H9 (cell line): ENCODE results near the gene LIN28B. TPM values are rescaled to one million over a fixed set of nuclear protein-coding genes. Genes with fewer than 3 reads are reported as not detected.

Experiments used
- DNase-seq: peaks from one replicate; pipeline ENCODE4 v3.0.0-alpha.2; 2017
- H2AFZ ChIP-seq: one replicate; pipeline ENCODE4 v1.6.1; 2013; ENCODE audit warnings: mild to moderate bottlenecking, low read length, control low read depth, moderate library complexity
- H2AK5ac ChIP-seq: 2 replicates; pipeline ENCODE4 v1.6.1; 2013; ENCODE audit warnings: low read length, control low read depth, mixed read lengths; ENCODE audit not compliant: insufficient read length
- H2BK120ac ChIP-seq: one replicate; pipeline ENCODE4 v1.6.1; 2013; ENCODE audit warnings: low read depth, mild to moderate bottlenecking, low read length, control low read depth, inconsistent platforms; ENCODE audit not compliant: poor library complexity, severe bottlenecking
- H2BK12ac ChIP-seq: 2 replicates; pipeline ENCODE4 v1.6.1; 2013; ENCODE audit warnings: low read length, control low read depth, mixed read lengths, low read depth; ENCODE audit not compliant: insufficient read length
- H2BK15ac ChIP-seq: 2 replicates; pipeline ENCODE4 v1.6.1; 2013; ENCODE audit warnings: low read depth, low read length, control low read depth
- H2BK20ac ChIP-seq: one replicate; pipeline ENCODE4 v1.6.1; 2013; ENCODE audit warnings: low read depth, mild to moderate bottlenecking, low read length, control low read depth, inconsistent platforms; ENCODE audit not compliant: poor library complexity, severe bottlenecking
- H2BK5ac ChIP-seq: 2 replicates; pipeline ENCODE4 v1.6.1; 2013; ENCODE audit warnings: low read length, control low read depth, mixed read lengths; ENCODE audit not compliant: insufficient read length
- H3K14ac ChIP-seq: 2 replicates; pipeline ENCODE4 v1.6.1; 2013; ENCODE audit warnings: low read length, control low read depth; ENCODE audit not compliant: insufficient read depth
- H3K18ac ChIP-seq: 2 replicates; pipeline ENCODE4 v1.6.1; 2013; ENCODE audit warnings: low read depth, mild to moderate bottlenecking, mixed read lengths, low read length, control low read depth; ENCODE audit not compliant: insufficient read length
- H3K23ac ChIP-seq: 2 replicates; pipeline ENCODE4 v1.6.1; 2013; ENCODE audit warnings: low read length, control low read depth, mixed read lengths, low read depth; ENCODE audit not compliant: insufficient read length
- H3K23me2 ChIP-seq: 2 replicates; pipeline ENCODE4 v1.6.1; 2013; ENCODE audit warnings: low read depth, mild to moderate bottlenecking, mixed read lengths, low read length, control low read depth; ENCODE audit not compliant: insufficient read length, poor library complexity, severe bottlenecking
- H3K27ac ChIP-seq: 2 replicates; pipeline ENCODE4 v1.5.1; 2013; ENCODE audit warnings: low read length, control low read depth, mixed read lengths, low read depth; ENCODE audit not compliant: insufficient read length
- H3K27me3 ChIP-seq: 2 replicates; pipeline ENCODE4 v1.6.1; 2013; ENCODE audit warnings: low read length, control low read depth, inconsistent platforms; ENCODE audit not compliant: insufficient read depth
- H3K4ac ChIP-seq: 2 replicates; pipeline ENCODE4 v1.6.1; 2013; ENCODE audit warnings: low read depth, mild to moderate bottlenecking, control low read depth, inconsistent platforms, low read length, moderate library complexity
- H3K4me1 ChIP-seq: 2 replicates; pipeline ENCODE4 v1.6.1; 2013; ENCODE audit warnings: low read length, control low read depth, inconsistent platforms; ENCODE audit not compliant: insufficient read depth
- H3K4me2 ChIP-seq: 2 replicates; pipeline ENCODE4 v1.6.1; 2013; ENCODE audit warnings: low read length, control low read depth, mixed read lengths; ENCODE audit not compliant: insufficient read length, insufficient read depth
- H3K56ac ChIP-seq: 2 replicates; pipeline ENCODE4 v1.6.1; 2013; ENCODE audit warnings: low read depth, mild to moderate bottlenecking, mixed read lengths, low read length, control low read depth; ENCODE audit not compliant: insufficient read length
- H3K79me1 ChIP-seq: 2 replicates; pipeline ENCODE4 v1.6.1; 2013; ENCODE audit warnings: low read depth, mild to moderate bottlenecking, moderate library complexity, low read length, control low read depth, inconsistent platforms; ENCODE audit not compliant: insufficient read depth, poor library complexity, severe bottlenecking
- H3K79me2 ChIP-seq: 2 replicates; pipeline ENCODE4 v1.6.1; 2013; ENCODE audit warnings: low read length, control low read depth, inconsistent platforms; ENCODE audit not compliant: insufficient read depth
- H3K9ac ChIP-seq: 2 replicates; pipeline ENCODE4 v1.6.1; 2013; ENCODE audit warnings: low read length, control low read depth, mixed read lengths; ENCODE audit not compliant: insufficient read length; ENCODE audit errors: extremely low read depth
- H3K9me3 ChIP-seq: one replicate; pipeline ENCODE4 v1.6.1; 2013; ENCODE audit warnings: low read depth, low read length, inconsistent platforms; ENCODE audit not compliant: control insufficient read depth
- H3T11ph ChIP-seq: one replicate; pipeline ENCODE4 v1.6.1; 2013; ENCODE audit warnings: mild to moderate bottlenecking, low read length, control low read depth, inconsistent platforms
- H4K20me1 ChIP-seq: one replicate; pipeline ENCODE4 v1.6.1; 2013; ENCODE audit not compliant: control insufficient read depth, insufficient read length, insufficient read depth
- H4K5ac ChIP-seq: 2 replicates; pipeline ENCODE4 v1.6.1; 2013; ENCODE audit warnings: low read depth, mild to moderate bottlenecking, mixed read lengths, low read length, control low read depth; ENCODE audit not compliant: insufficient read length
- H4K8ac ChIP-seq: replicated peaks from 2 replicates; pipeline ENCODE4 v1.6.1; 2013; ENCODE audit warnings: low read length, control low read depth, mixed read lengths, low read depth; ENCODE audit not compliant: insufficient read length
- H4K91ac ChIP-seq: 2 replicates; pipeline ENCODE4 v1.6.1; 2013; ENCODE audit warnings: low read depth, mild to moderate bottlenecking, moderate library complexity, mixed read lengths, low read length, control low read depth; ENCODE audit not compliant: insufficient read length
- H3K27ac Mint-ChIP-seq, 3 experiments: 2 replicates in 2 of 3; 3 replicates in 1 of 3; pipeline ENCODE4 v1.8.0; 2020 to 2021; ENCODE audit warnings: mixed read lengths in 3 of 3, mild to moderate bottlenecking in 1 of 3, moderate library complexity in 1 of 3
- H3K27me3 Mint-ChIP-seq: 2 replicates; pipeline ENCODE4 v1.8.0; 2021; ENCODE audit warnings: low read depth, mild to moderate bottlenecking, moderate library complexity, mixed read lengths
- H3K36me3 Mint-ChIP-seq, 3 experiments: 2 replicates in 2 of 3; 3 replicates in 1 of 3; pipeline ENCODE4 v1.8.0; 2020 to 2021; ENCODE audit warnings: low read depth in 3 of 3, mixed read lengths in 3 of 3; ENCODE audit not compliant: insufficient read depth in 1 of 3
- H3K4me1 Mint-ChIP-seq, 2 experiments: 2 replicates each; pipeline ENCODE4 v1.8.0; 2020; ENCODE audit warnings: mixed read lengths in 2 of 2
- H3K4me3 Mint-ChIP-seq, 2 experiments: 2 replicates in 1 of 2; 3 replicates in 1 of 2; pipeline ENCODE4 v1.8.0; 2020 to 2021; ENCODE audit warnings: mild to moderate bottlenecking in 2 of 2, mixed read lengths in 2 of 2, moderate library complexity in 1 of 2
- H3K9me3 Mint-ChIP-seq, 2 experiments: 2 replicates in 1 of 2; 3 replicates in 1 of 2; pipeline ENCODE4 v1.8.0; 2020; ENCODE audit warnings: mild to moderate bottlenecking in 2 of 2, mixed read lengths in 2 of 2, moderate library complexity in 1 of 2
- CTCF ChIP-seq: fragments of 200-600 bp; sonication (generic); conservative IDR thresholded peaks from 3 replicates; pipeline ENCODE4 v1.8.0; 2021; ENCODE audit warnings: antibody characterized with exemption, mild to moderate bottlenecking
- WGBS: extraction: QIAGEN DNeasy Blood & Tissue Kit; methylation state at CpG from one replicate; pipeline ENCODE4 v1.1.7; 2013; ENCODE audit warnings: missing lambda C conversion rate, low lambda C conversion rate, mixed read lengths; ENCODE audit not compliant: insufficient read length; ENCODE audit errors: extremely low coverage; 5-methylcytosine and 5-hydroxymethylcytosine counted together
- total RNA-seq: library from RNA; stranded (reverse); gene quantifications from 2 replicates; pipeline ENCODE4 v1.2.1, GENCODE V29; 2021

The LIN28B gene
- total RNA-seq, 1 experiment from 2014 or later, result 110 TPM

- WGBS, result no CpG with 5 or more reads among the region's 2 CpGs
- no peak overlapping the region for H3K56ac ChIP-seq
- no peak overlapping the region for H2AK5ac ChIP-seq
- H3K4me3 Mint-ChIP-seq, result no peak overlapping the region
- DNase-seq, result no peak
- H3K4me1 ChIP-seq, result peaks cover 2% of the 10 kb centered on the region; the same call in 1 of the 2 replicates
- H3K14ac ChIP-seq, result no peak overlapping the region
- no peaks in the 10 kb centered on the region for H3K36me3 Mint-ChIP-seq
- no peak overlapping the region for H3K9ac ChIP-seq
- no peak overlapping the region for H3K18ac ChIP-seq
- H3K23ac ChIP-seq, result no peak overlapping the region
- peaks cover 2% of the 10 kb centered on the region; the same call in 1 of the 2 replicates for H3K79me2 ChIP-seq
- H2AFZ ChIP-seq, result no peak overlapping the region
- H2BK5ac ChIP-seq, result no peak overlapping the region
- no peak overlapping the region for H3K4ac ChIP-seq
- peaks cover 39 to 41% of the 10 kb centered on the region in 2 experiments for H3K4me1 Mint-ChIP-seq
- H3K9me3 Mint-ChIP-seq, result no peaks in the 10 kb centered on the region
- no peak overlapping the region for H4K91ac ChIP-seq
- H2BK20ac ChIP-seq, result no peak overlapping the region
- no peak overlapping the region for H2BK120ac ChIP-seq
- no peaks in the 10 kb centered on the region for H3K9me3 ChIP-seq
- no peaks in the 10 kb centered on the region for H3K27me3 Mint-ChIP-seq
- H2BK12ac ChIP-seq, result no peak overlapping the region
- no peak overlapping the region for H3K4me2 ChIP-seq
- TF ChIP-seq CTCF, result no peak
- no peak overlapping the region for H3K27ac ChIP-seq
- peak overlapping the region in 1 of 3 experiments; percentile 74; a peak in 2 of 7 replicates for H3K27ac Mint-ChIP-seq
- no peaks in the 10 kb centered on the region for H4K20me1 ChIP-seq
- H4K5ac ChIP-seq, result no peak overlapping the region
- no peak overlapping the region for H2BK15ac ChIP-seq
- no peaks in the 10 kb centered on the region for H3K27me3 ChIP-seq
- no peaks in the 10 kb centered on the region for H3K79me1 ChIP-seq
- H3T11ph ChIP-seq, result no peak overlapping the region
- H4K8ac ChIP-seq, result no peak overlapping the region
- H3K23me2 ChIP-seq, result peaks cover 10% of the 10 kb centered on the region
These were observed 7.7 kb upstream of the LIN28B start for GRCh38 chr6:104949206-104949605.
